ENCODE measurements around the gene OLFM4. TPM values are rescaled to one million over a fixed set of nuclear protein-coding genes. Genes with fewer than 3 reads are reported as not detected.

OLFM4 gene
- polyA plus RNA-seq, 2 of the 4 experiments (the other 2 are of a cell fraction): not detected

DNA sequence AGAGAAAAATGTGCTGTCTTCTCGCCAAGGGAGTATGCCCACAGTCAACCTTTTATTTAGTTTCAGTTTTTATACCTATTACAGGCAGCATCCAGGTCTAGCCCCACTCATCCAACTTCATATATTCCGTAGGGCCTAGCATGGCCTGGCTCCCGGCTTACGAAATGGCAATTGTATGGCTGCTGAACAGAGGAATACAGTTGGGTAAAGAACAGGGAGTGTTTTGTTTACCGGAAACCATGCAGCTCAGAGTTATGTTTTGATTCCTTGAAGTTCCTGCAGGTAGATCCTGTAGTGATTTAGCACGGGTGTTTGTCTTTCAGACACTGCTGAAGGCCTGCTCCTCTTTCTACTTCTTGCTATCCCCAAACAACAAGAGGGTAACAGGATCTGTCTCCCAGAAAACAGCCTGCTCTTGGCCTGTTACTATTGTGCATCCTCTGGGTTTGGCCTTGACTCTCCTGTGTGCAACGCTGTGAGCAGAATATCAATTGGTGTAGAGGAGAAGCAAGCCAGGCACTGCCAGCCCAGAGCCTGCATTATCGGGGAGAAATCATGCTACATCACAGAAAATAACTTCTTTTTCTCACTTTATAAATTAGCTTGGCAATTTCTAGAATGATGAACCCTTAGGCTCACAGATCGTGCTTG is 32.4 kb downstream of the OLFM4 start:
- no peak overlapping the region for H3K27ac ChIP-seq
- no peak overlapping the region for H3K4me3 ChIP-seq
- H3K9me3 ChIP-seq: no peaks in the 10 kb centered on the region
- ChIA-PET CTCF (no interaction called here), POLR2A (no interaction called here)
- FAIRE-seq: no peak
- 15% methylated on average over 8 of the region's 9 CpGs for WGBS (ENCODE audit: missing lambda C conversion rate)
- DNase-seq (ENCODE audit: low read depth in 1 of 2, low spot score in 1 of 2): no peak
- no peak overlapping the region for H3K4me2 ChIP-seq
- H3K4me1 ChIP-seq: no peaks in the 10 kb centered on the region
- TF ChIP-seq MAFK (IDR thresholded peaks at IDR 0.05; ENCODE audit: partially characterized antibody) (no peak), RARB (CRISPR knock-in tag; IDR thresholded peaks at IDR 0.05) (no peak), SMC3 (IDR thresholded peaks at IDR 0.05) (no peak), NR3C1 (IDR thresholded peaks at IDR 0.05) (no peak)
- TF ChIP-seq, protein P1, sequence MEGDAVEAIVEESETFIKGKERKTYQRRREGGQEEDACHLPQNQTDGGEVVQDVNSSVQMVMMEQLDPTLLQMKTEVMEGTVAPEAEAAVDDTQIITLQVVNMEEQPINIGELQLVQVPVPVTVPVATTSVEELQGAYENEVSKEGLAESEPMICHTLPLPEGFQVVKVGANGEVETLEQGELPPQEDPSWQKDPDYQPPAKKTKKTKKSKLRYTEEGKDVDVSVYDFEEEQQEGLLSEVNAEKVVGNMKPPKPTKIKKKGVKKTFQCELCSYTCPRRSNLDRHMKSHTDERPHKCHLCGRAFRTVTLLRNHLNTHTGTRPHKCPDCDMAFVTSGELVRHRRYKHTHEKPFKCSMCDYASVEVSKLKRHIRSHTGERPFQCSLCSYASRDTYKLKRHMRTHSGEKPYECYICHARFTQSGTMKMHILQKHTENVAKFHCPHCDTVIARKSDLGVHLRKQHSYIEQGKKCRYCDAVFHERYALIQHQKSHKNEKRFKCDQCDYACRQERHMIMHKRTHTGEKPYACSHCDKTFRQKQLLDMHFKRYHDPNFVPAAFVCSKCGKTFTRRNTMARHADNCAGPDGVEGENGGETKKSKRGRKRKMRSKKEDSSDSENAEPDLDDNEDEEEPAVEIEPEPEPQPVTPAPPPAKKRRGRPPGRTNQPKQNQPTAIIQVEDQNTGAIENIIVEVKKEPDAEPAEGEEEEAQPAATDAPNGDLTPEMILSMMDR (IDR thresholded peaks at IDR 0.05): no peak
- ATAC-seq: no peak

DNA sequence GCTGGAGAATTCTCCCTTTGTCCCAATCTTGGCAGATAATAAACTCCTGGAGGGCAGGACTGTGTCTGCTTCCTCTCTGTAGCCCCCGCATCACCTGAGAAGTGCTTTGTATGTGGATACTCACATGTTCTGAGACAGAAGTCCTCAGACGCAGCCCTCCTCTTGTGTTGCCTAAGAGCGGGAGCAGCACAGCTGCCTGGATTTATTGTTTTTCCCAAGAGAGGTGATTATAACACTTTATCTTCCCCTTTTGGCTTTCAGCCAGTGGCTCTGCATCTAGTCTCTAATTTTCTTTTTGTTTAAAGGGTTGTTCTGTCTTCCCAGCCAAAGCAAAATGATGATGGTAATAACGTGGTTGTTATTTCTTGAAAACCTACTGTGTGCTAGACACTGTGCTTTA is 36.1 kb downstream of the OLFM4 start:
- Histone ChIP-seq H3K27ac (no peak overlapping the region), H3K4me1 (no peaks in the 10 kb centered on the region), H3K9me3 (no peaks in the 10 kb centered on the region), H3K4me3 (no peak overlapping the region), H3K4me2 (no peak overlapping the region)
- TF ChIP-seq, protein P2, sequence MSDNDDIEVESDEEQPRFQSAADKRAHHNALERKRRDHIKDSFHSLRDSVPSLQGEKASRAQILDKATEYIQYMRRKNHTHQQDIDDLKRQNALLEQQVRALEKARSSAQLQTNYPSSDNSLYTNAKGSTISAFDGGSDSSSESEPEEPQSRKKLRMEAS (IDR thresholded peaks at IDR 0.05): no peak
- TF ChIP-seq, protein P3, sequence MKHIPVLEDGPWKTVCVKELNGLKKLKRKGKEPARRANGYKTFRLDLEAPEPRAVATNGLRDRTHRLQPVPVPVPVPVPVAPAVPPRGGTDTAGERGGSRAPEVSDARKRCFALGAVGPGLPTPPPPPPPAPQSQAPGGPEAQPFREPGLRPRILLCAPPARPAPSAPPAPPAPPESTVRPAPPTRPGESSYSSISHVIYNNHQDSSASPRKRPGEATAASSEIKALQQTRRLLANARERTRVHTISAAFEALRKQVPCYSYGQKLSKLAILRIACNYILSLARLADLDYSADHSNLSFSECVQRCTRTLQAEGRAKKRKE (CRISPR knock-in tag; IDR thresholded peaks at IDR 0.05; ENCODE audit: low read depth): no peak
- TF ChIP-seq POLR2A (IDR thresholded peaks at IDR 0.05; ENCODE audit: low read length): no peak
- TF ChIP-seq CBX2 (IDR thresholded peaks at IDR 0.05; ENCODE audit: borderline replicate concordance, low read depth): no peak
- no peak for TF ChIP-seq NPAS2 (CRISPR knock-in tag; IDR thresholded peaks at IDR 0.05; ENCODE audit: borderline replicate concordance)
- TF ChIP-seq RNF2 (IDR thresholded peaks at IDR 0.05; ENCODE audit: borderline replicate concordance, low read depth): no peak
- no peak for TF ChIP-seq TP53 (CRISPR knock-in tag; IDR thresholded peaks at IDR 0.05)
- no peak for TF ChIP-seq RCOR1 (IDR thresholded peaks at IDR 0.05; ENCODE audit: low read depth, low read length)
- no peak for TF ChIP-seq HOXB5 (CRISPR knock-in tag; IDR thresholded peaks at IDR 0.05)
- TF ChIP-seq MAFK (IDR thresholded peaks at IDR 0.05; ENCODE audit: partially characterized antibody): no peak
- TF ChIP-seq BHLHE40 (IDR thresholded peaks at IDR 0.05; ENCODE audit: low read depth, low read length): no peak
- TF ChIP-seq CHD4 (IDR thresholded peaks at IDR 0.05; ENCODE audit: borderline replicate concordance): no peak
- TF ChIP-seq, protein P1 (IDR thresholded peaks at IDR 0.05): no peak
- ATAC-seq (no peak), DNase-seq (ENCODE audit: low read depth in 1 of 2, low spot score in 1 of 2) (no peak), FAIRE-seq (no peak)
- ChIA-PET POLR2A (no interaction called here), CTCF (no interaction called here)
- 68% methylated on average over 3 of the region's 4 CpGs for WGBS (ENCODE audit: missing lambda C conversion rate)

DNA sequence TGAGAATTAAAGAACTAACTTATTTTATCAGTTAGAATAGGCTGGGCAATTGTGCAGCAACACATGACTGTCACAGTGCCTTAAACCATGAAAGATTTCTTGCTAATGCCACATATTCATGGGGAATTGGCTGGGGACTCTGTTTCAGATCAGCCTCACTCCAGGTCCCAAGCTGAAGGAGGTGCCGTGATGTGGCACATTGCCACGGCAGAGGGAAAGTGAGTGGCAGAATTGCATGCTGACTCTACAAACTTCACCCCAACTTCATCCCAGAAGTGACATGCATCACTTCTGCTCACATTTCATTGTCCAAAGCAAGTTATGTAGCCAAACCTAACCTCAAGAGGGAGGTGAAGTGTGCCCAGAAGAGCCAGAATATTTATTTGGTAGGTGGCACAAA is 37.8 kb downstream of the OLFM4 start:
- ATAC-seq: no peak
- POLR2A ChIA-PET: no interaction called here
- H3K4me1 ChIP-seq: no peaks in the 10 kb centered on the region
- H3K4me2 ChIP-seq: no peak overlapping the region
- H3K27ac ChIP-seq: no peak overlapping the region
- H3K9me3 ChIP-seq: no peaks in the 10 kb centered on the region
- CTCF ChIA-PET: no interaction called here
- 5% methylated on average over 2 of the region's 2 CpGs for WGBS (ENCODE audit: missing lambda C conversion rate)
- H3K4me3 ChIP-seq: no peak overlapping the region
- no peak for FAIRE-seq
- no peak for DNase-seq (ENCODE audit: low read depth in 1 of 2, low spot score in 1 of 2)
- no peak for TF ChIP-seq FOSB (CRISPR knock-in tag; IDR thresholded peaks at IDR 0.05)
- TF ChIP-seq TP53 (CRISPR knock-in tag; IDR thresholded peaks at IDR 0.05): no peak
- no peak for TF ChIP-seq ZNF302 (CRISPR knock-in tag; IDR thresholded peaks at IDR 0.05)
- no peak for TF ChIP-seq MAFK (IDR thresholded peaks at IDR 0.05; ENCODE audit: partially characterized antibody)
- no peak for TF ChIP-seq PHF8 (IDR thresholded peaks at IDR 0.05; ENCODE audit: borderline replicate concordance, low read depth)
- TF ChIP-seq EHF (CRISPR knock-in tag; IDR thresholded peaks at IDR 0.05): no peak
- no peak for TF ChIP-seq ZC3H11A (IDR thresholded peaks at IDR 0.05)
- no peak for TF ChIP-seq MYC (IDR thresholded peaks at IDR 0.05; ENCODE audit: borderline replicate concordance, low read length)
- no peak for TF ChIP-seq HOXA7 (CRISPR knock-in tag; IDR thresholded peaks at IDR 0.05)
- TF ChIP-seq, protein P4, sequence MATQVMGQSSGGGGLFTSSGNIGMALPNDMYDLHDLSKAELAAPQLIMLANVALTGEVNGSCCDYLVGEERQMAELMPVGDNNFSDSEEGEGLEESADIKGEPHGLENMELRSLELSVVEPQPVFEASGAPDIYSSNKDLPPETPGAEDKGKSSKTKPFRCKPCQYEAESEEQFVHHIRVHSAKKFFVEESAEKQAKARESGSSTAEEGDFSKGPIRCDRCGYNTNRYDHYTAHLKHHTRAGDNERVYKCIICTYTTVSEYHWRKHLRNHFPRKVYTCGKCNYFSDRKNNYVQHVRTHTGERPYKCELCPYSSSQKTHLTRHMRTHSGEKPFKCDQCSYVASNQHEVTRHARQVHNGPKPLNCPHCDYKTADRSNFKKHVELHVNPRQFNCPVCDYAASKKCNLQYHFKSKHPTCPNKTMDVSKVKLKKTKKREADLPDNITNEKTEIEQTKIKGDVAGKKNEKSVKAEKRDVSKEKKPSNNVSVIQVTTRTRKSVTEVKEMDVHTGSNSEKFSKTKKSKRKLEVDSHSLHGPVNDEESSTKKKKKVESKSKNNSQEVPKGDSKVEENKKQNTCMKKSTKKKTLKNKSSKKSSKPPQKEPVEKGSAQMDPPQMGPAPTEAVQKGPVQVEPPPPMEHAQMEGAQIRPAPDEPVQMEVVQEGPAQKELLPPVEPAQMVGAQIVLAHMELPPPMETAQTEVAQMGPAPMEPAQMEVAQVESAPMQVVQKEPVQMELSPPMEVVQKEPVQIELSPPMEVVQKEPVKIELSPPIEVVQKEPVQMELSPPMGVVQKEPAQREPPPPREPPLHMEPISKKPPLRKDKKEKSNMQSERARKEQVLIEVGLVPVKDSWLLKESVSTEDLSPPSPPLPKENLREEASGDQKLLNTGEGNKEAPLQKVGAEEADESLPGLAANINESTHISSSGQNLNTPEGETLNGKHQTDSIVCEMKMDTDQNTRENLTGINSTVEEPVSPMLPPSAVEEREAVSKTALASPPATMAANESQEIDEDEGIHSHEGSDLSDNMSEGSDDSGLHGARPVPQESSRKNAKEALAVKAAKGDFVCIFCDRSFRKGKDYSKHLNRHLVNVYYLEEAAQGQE (IDR thresholded peaks at IDR 0.05): no peak
- no peak for TF ChIP-seq EP300 (IDR thresholded peaks at IDR 0.05)
